ENCODE measurements around the gene SMYD2. TPM values are rescaled to one million over a fixed set of nuclear protein-coding genes. Genes with fewer than 3 reads are reported as not detected.

The SMYD2 gene
- polyA plus RNA-seq, 2 of the 4 experiments (the other 2 are of a cell fraction) = 32.3 to 54.9 TPM

DNA sequence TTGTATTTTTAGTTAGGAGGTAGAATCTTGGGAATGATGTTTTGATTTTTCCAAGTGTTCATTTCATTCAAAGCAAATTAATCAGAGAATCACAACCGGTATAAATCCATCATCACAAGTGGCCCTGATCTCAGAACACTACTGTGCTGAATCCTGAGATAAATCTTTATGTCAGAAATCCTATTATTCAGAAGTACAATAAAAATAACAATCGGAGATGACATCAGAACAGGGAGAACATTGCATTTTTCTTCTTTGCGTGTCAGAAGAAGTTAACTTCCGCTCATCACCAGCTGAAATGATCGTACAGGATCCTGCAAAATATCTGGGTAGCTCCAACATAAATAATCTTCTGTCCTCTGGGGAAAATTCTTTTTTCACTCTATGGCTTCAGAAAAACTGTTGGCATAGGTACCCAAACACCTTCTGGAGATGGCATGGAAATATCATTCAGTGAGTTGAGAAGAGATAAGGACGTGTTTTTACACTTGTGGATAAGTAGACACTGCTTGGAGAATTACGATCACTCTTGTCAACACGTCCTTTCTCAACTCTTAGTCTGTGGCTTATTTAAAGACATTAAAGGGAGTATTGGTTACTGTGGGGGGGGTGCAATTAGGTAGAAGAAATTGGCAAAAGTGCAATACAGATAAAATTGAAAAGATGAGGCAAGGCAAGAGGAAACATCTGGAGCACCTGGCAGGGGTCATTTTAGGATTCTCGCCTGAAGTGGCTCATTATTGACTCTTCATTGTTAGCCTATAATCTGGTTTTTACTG lies 46.9 kb upstream of the SMYD2 start (continued):
- no peak for TF ChIP-seq HES2 (IDR thresholded peaks at IDR 0.05)
- no peak for TF ChIP-seq CBX8 (IDR thresholded peaks at IDR 0.05)
- TF ChIP-seq PHF8 (IDR thresholded peaks at IDR 0.05; ENCODE audit: borderline replicate concordance, low read depth) = no peak
- no peak for TF ChIP-seq CEBPB (IDR thresholded peaks at IDR 0.05)

- DNase-seq (ENCODE audit: low read depth in 1 of 2, low spot score in 1 of 2) (no peak), FAIRE-seq (no peak), ATAC-seq (no peak)
- TF ChIP-seq, protein P1, sequence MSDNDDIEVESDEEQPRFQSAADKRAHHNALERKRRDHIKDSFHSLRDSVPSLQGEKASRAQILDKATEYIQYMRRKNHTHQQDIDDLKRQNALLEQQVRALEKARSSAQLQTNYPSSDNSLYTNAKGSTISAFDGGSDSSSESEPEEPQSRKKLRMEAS (IDR thresholded peaks at IDR 0.05) = no peak
- no peak for TF ChIP-seq RNF2 (IDR thresholded peaks at IDR 0.05; ENCODE audit: borderline replicate concordance, low read depth)
- TF ChIP-seq CHD4 (IDR thresholded peaks at IDR 0.05; ENCODE audit: borderline replicate concordance) = no peak
- no peak for TF ChIP-seq HEYL (CRISPR knock-in tag; IDR thresholded peaks at IDR 0.05)
- no peak for TF ChIP-seq RCOR1 (IDR thresholded peaks at IDR 0.05; ENCODE audit: low read depth, low read length)
- POLR2A ChIA-PET = no interaction called here
- CTCF ChIA-PET = no interaction called here
- Histone ChIP-seq H3K4me3 (no peak overlapping the region), H3K27ac (no peak overlapping the region), H3K4me2 (no peak overlapping the region), H3K4me1 (no peaks in the 10 kb centered on the region), H3K9me3 (no peaks in the 10 kb centered on the region)
- 39% methylated on average over 3 of the region's 3 CpGs for WGBS (ENCODE audit: missing lambda C conversion rate)
Observed at GRCh38 chr1:214234635-214235025, 46.3 kb upstream of the SMYD2 start.

- Histone ChIP-seq H3K27ac (no peak overlapping the region), H3K9me3 (no peaks in the 10 kb centered on the region), H3K4me3 (no peak overlapping the region), H3K4me1 (no peaks in the 10 kb centered on the region), H3K4me2 (no peak overlapping the region)
- POLR2A ChIA-PET = no interaction called here
- TF ChIP-seq, protein P2, sequence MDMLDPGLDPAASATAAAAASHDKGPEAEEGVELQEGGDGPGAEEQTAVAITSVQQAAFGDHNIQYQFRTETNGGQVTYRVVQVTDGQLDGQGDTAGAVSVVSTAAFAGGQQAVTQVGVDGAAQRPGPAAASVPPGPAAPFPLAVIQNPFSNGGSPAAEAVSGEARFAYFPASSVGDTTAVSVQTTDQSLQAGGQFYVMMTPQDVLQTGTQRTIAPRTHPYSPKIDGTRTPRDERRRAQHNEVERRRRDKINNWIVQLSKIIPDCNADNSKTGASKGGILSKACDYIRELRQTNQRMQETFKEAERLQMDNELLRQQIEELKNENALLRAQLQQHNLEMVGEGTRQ (IDR thresholded peaks at IDR 0.05) = no peak
- TF ChIP-seq CBX8 (IDR thresholded peaks at IDR 0.05) = no peak
- TF ChIP-seq KDM1A (IDR thresholded peaks at IDR 0.05; ENCODE audit: low read depth) = no peak
- no peak for TF ChIP-seq ZNF302 (CRISPR knock-in tag; IDR thresholded peaks at IDR 0.05)
- no peak for TF ChIP-seq ESRRA (IDR thresholded peaks at IDR 0.05; ENCODE audit: borderline replicate concordance, low read length)
- no peak for TF ChIP-seq BCL3 (IDR thresholded peaks at IDR 0.05)
- TF ChIP-seq EHMT2 (IDR thresholded peaks at IDR 0.05; ENCODE audit: low read depth) = no peak
- TF ChIP-seq MYC (IDR thresholded peaks at IDR 0.05; ENCODE audit: borderline replicate concordance, low read length) = no peak
- TF ChIP-seq RAD21 (conservative IDR thresholded peaks at IDR 0.05 in 1 of 2, IDR thresholded peaks at IDR 0.05 in 1 of 2) = no peak
- TF ChIP-seq NR3C1 (IDR thresholded peaks at IDR 0.05) = no peak
- no peak for TF ChIP-seq PHF8 (IDR thresholded peaks at IDR 0.05; ENCODE audit: borderline replicate concordance, low read depth)
- no peak for TF ChIP-seq EP300 (IDR thresholded peaks at IDR 0.05)
- no peak for TF ChIP-seq RARB (CRISPR knock-in tag; IDR thresholded peaks at IDR 0.05)
- no peak for TF ChIP-seq HMGXB4 (CRISPR knock-in tag; IDR thresholded peaks at IDR 0.05; ENCODE audit: borderline replicate concordance)
- TF ChIP-seq TP53 (CRISPR knock-in tag; IDR thresholded peaks at IDR 0.05) = no peak
- WGBS (ENCODE audit: missing lambda C conversion rate) = 36% methylated on average over 2 of the region's 2 CpGs
- CTCF ChIA-PET = interaction anchor here (1.0 to 2.3 kb wide), 7 partner anchors 12 to 402 kb away, joined by 3 to 10 read pairs (median 4); no protein-coding TSS in a partner anchor
- ATAC-seq (no peak), DNase-seq (ENCODE audit: low read depth in 1 of 2, low spot score in 1 of 2) (no peak), FAIRE-seq (no peak)
Observed at GRCh38 chr1:214236477-214236876, 44.5 kb upstream of the SMYD2 start.

Data from A549 (cell line).